Keratinocyte (primary cell): ENCODE measurements around the gene TMEM53. TPM values are rescaled to one million over a fixed set of nuclear protein-coding genes. Genes with fewer than 3 reads are reported as not detected.
A peak's percentile ranks its signal among the peaks of the same experiment; 100 is the strongest.

ENCODE experiments used
- DNase-seq: peaks from one replicate; pipeline ENCODE4 v3.0.0-alpha.2; 2011; ENCODE audit warnings: low read depth, missing footprints, low spot score
- FAIRE-seq: peaks from 2 replicates; lab custom pipeline; 2011; peaks lifted over from hg19 to GRCh38; lab: Jason Lieb, UNC
- H2AFZ ChIP-seq: 2 replicates; pipeline ENCODE4 v1.6.0; 2012; ENCODE audit warnings: low read length, control low read depth, inconsistent platforms; ENCODE audit not compliant: control insufficient read depth
- H3K27ac ChIP-seq: 2 replicates; pipeline ENCODE4 v1.5.1; 2011; ENCODE audit warnings: low read length; ENCODE audit not compliant: control insufficient read depth, insufficient read depth
- H3K27me3 ChIP-seq: 3 replicates; pipeline ENCODE4 v1.6.0; 2011; ENCODE audit warnings: low read length; ENCODE audit not compliant: control insufficient read depth, insufficient read depth; ENCODE audit errors: extremely low read depth
- H3K36me3 ChIP-seq, 2 experiments: 2 replicates in 1 of 2; 3 replicates in 1 of 2; pipeline ENCODE4 v1.5.1; 2011; ENCODE audit warnings: low read length in 2 of 2, mild to moderate bottlenecking in 1 of 2; ENCODE audit not compliant: control insufficient read depth in 2 of 2, insufficient read depth in 2 of 2; ENCODE audit errors: extremely low read depth in 1 of 2
- H3K4me1 ChIP-seq: 3 replicates; pipeline ENCODE4 v1.5.1; 2011; ENCODE audit warnings: low read length; ENCODE audit not compliant: control insufficient read depth, insufficient read depth; ENCODE audit errors: extremely low read depth
- H3K4me2 ChIP-seq: 3 replicates; pipeline ENCODE4 v1.6.0; 2011; ENCODE audit warnings: low read depth, low read length; ENCODE audit not compliant: control insufficient read depth, insufficient read depth; ENCODE audit errors: extremely low read depth
- H3K4me3 ChIP-seq, 3 experiments: fragments of 200-600 bp in 1 of 3; sonication (generic) in 1 of 3; 2 replicates in 2 of 3; 3 replicates in 1 of 3; pipeline ENCODE4 v1.5.1; 2011 to 2016; ENCODE audit warnings: low read length in 3 of 3, mild to moderate bottlenecking in 3 of 3, control low read depth in 2 of 3, inconsistent platforms in 1 of 3, low read depth in 1 of 3, mixed read lengths in 1 of 3, mixed run types in 1 of 3, moderate library complexity in 1 of 3; ENCODE audit not compliant: control insufficient read depth in 2 of 3, insufficient read depth in 2 of 3; ENCODE audit errors: extremely low read depth in 1 of 3
- H3K79me2 ChIP-seq: 2 replicates; pipeline ENCODE4 v1.6.0; 2012; ENCODE audit warnings: low read length; ENCODE audit not compliant: control insufficient read depth, insufficient read depth
- H3K9ac ChIP-seq: 3 replicates; pipeline ENCODE4 v1.6.0; 2011; ENCODE audit warnings: low read length; ENCODE audit not compliant: control insufficient read depth, insufficient read depth; ENCODE audit errors: extremely low read depth
- H3K9me1 ChIP-seq: 3 replicates; pipeline ENCODE4 v1.6.0; 2011; ENCODE audit warnings: low read length; ENCODE audit not compliant: control insufficient read depth, insufficient read depth; ENCODE audit errors: extremely low read depth
- H3K9me3 ChIP-seq: 2 replicates; pipeline ENCODE4 v1.5.1; 2012; ENCODE audit warnings: low read depth, low read length; ENCODE audit not compliant: control insufficient read depth
- H4K20me1 ChIP-seq: 3 replicates; pipeline ENCODE4 v1.6.0; 2011; ENCODE audit warnings: low read length; ENCODE audit not compliant: control insufficient read depth, insufficient read depth; ENCODE audit errors: extremely low read depth
- EZH2 ChIP-seq: IDR thresholded peaks from one replicate; pipeline ENCODE4 v1.6.1; 2012; ENCODE audit warnings: inconsistent platforms, mild to moderate bottlenecking, low read length, moderate library complexity
- dilution Hi-C: fragments of 300-500 bp; cut with MboI; formaldehyde crosslinking; loops from one replicate; pipeline ENCODE4 v1.7.0; 2020; ENCODE audit warnings: low sequenced_read_pairs; ENCODE audit not compliant: extremely low pct_ligation_motif_present
- polyA plus RNA-seq, 5 experiments: library from polyadenylated mRNA; depleted of rRNA in 3 of 5; stranded (reverse) in 3 of 5; stranded (forward) in 1 of 5; unstranded in 1 of 5; fragments of >200 nt; gene quantifications; 1 replicate in 1 of 5; 2 replicates in 3 of 5; 3 replicates in 1 of 5; pipeline versions ENCODE4 v1.2.1 to v1.2.3, GENCODE V29; 2011 to 2012; ENCODE audit warnings: missing spikeins in 2 of 5, low read depth in 1 of 5, low replicate concordance in 1 of 5
- TF ChIP-seq, protein P1 (sequence below), 3 experiments: IDR thresholded peaks in 1 of 3; conservative IDR thresholded peaks in 1 of 3; optimal IDR thresholded peaks in 1 of 3; 2 replicates in 2 of 3; 3 replicates in 1 of 3; pipeline versions ENCODE3 to v1.5.1; 2011; ENCODE audit warnings: low read length in 3 of 3, mild to moderate bottlenecking in 3 of 3, moderate library complexity in 2 of 3, control low read depth in 1 of 3, inconsistent platforms in 1 of 3; ENCODE audit not compliant: insufficient read depth in 2 of 3; ENCODE audit errors: extremely low read depth in 1 of 3

Gene TMEM53
- polyA plus RNA-seq, 1 donor (not counting 4 experiments of a cell fraction or from before 2014, with no cell fraction given): 5.6 TPM

DNA sequence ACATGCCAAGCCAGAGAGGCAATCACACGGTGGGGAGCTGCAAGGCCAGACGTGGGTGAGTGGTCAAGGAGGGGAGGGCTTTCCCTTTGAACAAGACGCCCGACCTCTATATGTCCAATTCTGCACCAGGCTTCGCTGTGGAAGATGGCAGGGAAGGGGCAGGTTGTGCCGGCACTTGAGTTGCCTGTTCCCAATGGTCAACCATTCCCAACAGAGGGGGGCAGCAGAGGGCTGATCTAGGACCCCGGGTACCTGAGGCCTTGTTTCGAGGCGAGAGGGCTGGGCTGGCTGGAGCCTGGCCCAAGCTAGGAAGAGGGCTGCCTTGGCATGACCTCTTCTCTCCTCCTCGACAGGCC lies 64.9 kb downstream of the TMEM53 start:
- H3K79me2 ChIP-seq: no peaks in the 10 kb centered on the region
- no peak overlapping the region for H3K9ac ChIP-seq
- TF ChIP-seq EZH2: no peak
- TF ChIP-seq, protein P1, sequence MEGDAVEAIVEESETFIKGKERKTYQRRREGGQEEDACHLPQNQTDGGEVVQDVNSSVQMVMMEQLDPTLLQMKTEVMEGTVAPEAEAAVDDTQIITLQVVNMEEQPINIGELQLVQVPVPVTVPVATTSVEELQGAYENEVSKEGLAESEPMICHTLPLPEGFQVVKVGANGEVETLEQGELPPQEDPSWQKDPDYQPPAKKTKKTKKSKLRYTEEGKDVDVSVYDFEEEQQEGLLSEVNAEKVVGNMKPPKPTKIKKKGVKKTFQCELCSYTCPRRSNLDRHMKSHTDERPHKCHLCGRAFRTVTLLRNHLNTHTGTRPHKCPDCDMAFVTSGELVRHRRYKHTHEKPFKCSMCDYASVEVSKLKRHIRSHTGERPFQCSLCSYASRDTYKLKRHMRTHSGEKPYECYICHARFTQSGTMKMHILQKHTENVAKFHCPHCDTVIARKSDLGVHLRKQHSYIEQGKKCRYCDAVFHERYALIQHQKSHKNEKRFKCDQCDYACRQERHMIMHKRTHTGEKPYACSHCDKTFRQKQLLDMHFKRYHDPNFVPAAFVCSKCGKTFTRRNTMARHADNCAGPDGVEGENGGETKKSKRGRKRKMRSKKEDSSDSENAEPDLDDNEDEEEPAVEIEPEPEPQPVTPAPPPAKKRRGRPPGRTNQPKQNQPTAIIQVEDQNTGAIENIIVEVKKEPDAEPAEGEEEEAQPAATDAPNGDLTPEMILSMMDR (optimal IDR thresholded peaks at IDR 0.05 in 1 of 3, IDR thresholded peaks at IDR 0.05 in 1 of 3, conservative IDR thresholded peaks at IDR 0.05 in 1 of 3; ENCODE audit: extremely low read depth in 1 of 3, insufficient read depth in 2 of 3, low read length in 3 of 3): peak; percentile 37 to 80 (median 55)
- H3K4me1 ChIP-seq: peaks cover 3% of the 10 kb centered on the region
- FAIRE-seq: no peak
- H3K4me3 ChIP-seq: no peak overlapping the region
- H2AFZ ChIP-seq: no peak overlapping the region
- dilution Hi-C loops: no loop called here
- no peak overlapping the region for H3K4me2 ChIP-seq
- DNase-seq: no peak
- H3K9me1 ChIP-seq: no peaks in the 10 kb centered on the region
- H3K9me3 ChIP-seq: no peaks in the 10 kb centered on the region
- H3K27ac ChIP-seq: no peak overlapping the region
- no peaks in the 10 kb centered on the region for H3K27me3 ChIP-seq
- H3K36me3 ChIP-seq: no peaks in the 10 kb centered on the region
- H4K20me1 ChIP-seq: no peaks in the 10 kb centered on the region

DNA sequence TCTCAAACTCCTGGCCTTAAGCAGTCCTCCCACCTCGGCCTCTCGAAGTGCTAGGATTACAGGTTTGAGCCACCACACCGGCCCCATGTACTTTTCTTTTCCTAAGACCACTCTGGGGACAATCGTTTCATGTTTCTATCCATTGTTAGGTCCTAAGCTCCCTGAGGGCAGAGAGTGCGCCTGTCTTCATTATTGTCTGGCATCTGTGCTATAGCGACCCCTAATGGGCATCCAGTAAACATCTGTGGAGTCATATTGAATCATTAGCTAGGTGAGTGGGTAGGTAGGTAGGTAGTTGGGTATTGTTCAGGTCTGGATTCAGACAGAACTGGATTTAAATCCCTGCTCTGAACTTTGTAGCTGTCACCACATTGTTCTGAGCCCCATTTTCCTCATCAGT lies 66.1 kb downstream of the TMEM53 start:
- dilution Hi-C loops: no loop called here
- no peak for DNase-seq
- H3K4me1 ChIP-seq: peaks cover 3% of the 10 kb centered on the region
- H3K9me3 ChIP-seq: no peaks in the 10 kb centered on the region
- H4K20me1 ChIP-seq: no peaks in the 10 kb centered on the region
- no peak overlapping the region for H2AFZ ChIP-seq
- no peaks in the 10 kb centered on the region for H3K79me2 ChIP-seq
- H3K27ac ChIP-seq: no peak overlapping the region
- H3K27me3 ChIP-seq: peaks cover 7% of the 10 kb centered on the region
- no peak for FAIRE-seq
- H3K36me3 ChIP-seq: no peaks in the 10 kb centered on the region
- H3K4me2 ChIP-seq: no peak overlapping the region
- TF ChIP-seq, protein P1 (optimal IDR thresholded peaks at IDR 0.05 in 1 of 3, IDR thresholded peaks at IDR 0.05 in 1 of 3, conservative IDR thresholded peaks at IDR 0.05 in 1 of 3; ENCODE audit: extremely low read depth in 1 of 3, insufficient read depth in 2 of 3, low read length in 3 of 3): peak in 2 of 3 experiments; percentile 35 to 39
- TF ChIP-seq EZH2: no peak
- no peak overlapping the region for H3K4me3 ChIP-seq
- no peaks in the 10 kb centered on the region for H3K9me1 ChIP-seq
- no peak overlapping the region for H3K9ac ChIP-seq
